HCT116 (cell line): ENCODE data around the gene ZBTB2. TPM values are rescaled to one million over a fixed set of nuclear protein-coding genes. Genes with fewer than 3 reads are reported as not detected.
A peak's percentile ranks its signal among the peaks of the same experiment; 100 is the strongest.

Experiments
- ATAC-seq: fragments of 200-7000 bp; cut with Tn5 transposase; 2 replicates; pipeline ENCODE4 v1.9.1; 2020; ENCODE audit warnings: mild to moderate bottlenecking, moderate library complexity
- BruUV-seq: library from RNA; stranded (reverse); fragments of 400-500 nt; replicated peaks from 2 replicates; lab custom pipeline; 2021; lab: Mats Ljungman, UMichigan
- CTCF ChIA-PET: fragments of 300-600 bp; sonication (Branson Sonifier 250); formaldehyde crosslinking; loops from one replicate; lab custom pipeline; 2021; ENCODE audit warnings: antibody characterized with exemption; lab: Charles Lee
- POLR2A ChIA-PET: fragments of 300-600, 350-600 bp; sonication (Branson Sonifier 250); formaldehyde crosslinking; loops from one replicate; lab custom pipeline; 2021; ENCODE audit warnings: antibody characterized with exemption; lab: Charles Lee
- RAD21 ChIA-PET, 2 experiments: fragments of 300-600 bp; sonication (Branson Sonifier 250); formaldehyde crosslinking; loops; one replicate each; lab custom pipeline; 2023; ENCODE audit warnings: low total read pairs in 2 of 2; ENCODE audit not compliant: uncharacterized antibody in 2 of 2, unreplicated experiment in 2 of 2, low non-redundant PET in 1 of 2; lab: Charles Lee
- DNase-seq: peaks from one replicate; pipeline ENCODE4 v3.0.0-alpha.2; 2010; ENCODE audit warnings: low read depth, low spot score
- H2AFZ ChIP-seq: fragments of 200-600 bp; shearing (Covaris generic), sonication (generic); 2 replicates; pipeline ENCODE4 v1.6.1; 2017; ENCODE audit warnings: low read depth, mixed run types, mixed read lengths, antibody characterized with exemption, low read length; ENCODE audit not compliant: poor library complexity, severe bottlenecking
- H3K27ac ChIP-seq: 2 replicates; pipeline ENCODE4 v1.5.1; 2012; ENCODE audit warnings: low read depth, low read length
- H3K27me3 ChIP-seq: fragments of 200-600 bp; sonication (generic); 2 replicates; pipeline ENCODE4 v1.6.1; 2016; ENCODE audit warnings: mixed run types, low read length, mixed read lengths; ENCODE audit not compliant: insufficient read depth
- H3K36me3 ChIP-seq, 2 experiments: fragments of 200-500 bp in 1 of 2; fragments of 200-600 bp in 1 of 2; sonication (Bioruptor generic) in 1 of 2; sonication (generic) in 1 of 2; 2 replicates each; pipeline versions ENCODE4 v1.5.1 to v1.6.1; 2014 to 2016; ENCODE audit warnings: low read length in 2 of 2, inconsistent platforms in 1 of 2, mixed read lengths in 1 of 2, mixed run types in 1 of 2; ENCODE audit not compliant: insufficient read depth in 2 of 2, control insufficient read depth in 1 of 2
- H3K4me1 ChIP-seq, 2 experiments: fragments of 200-600 bp in 1 of 2; sonication (generic) in 1 of 2; 2 replicates each; pipeline versions ENCODE4 v1.5.1 to v1.6.1; 2012 to 2017; ENCODE audit warnings: low read length in 2 of 2, inconsistent platforms in 1 of 2, mild to moderate bottlenecking in 1 of 2, mixed read lengths in 1 of 2, mixed run types in 1 of 2, moderate library complexity in 1 of 2; ENCODE audit not compliant: insufficient read depth in 2 of 2, control insufficient read depth in 1 of 2
- H3K4me2 ChIP-seq: fragments of 200-600 bp; sonication (generic); 2 replicates; pipeline ENCODE4 v1.6.1; 2017; ENCODE audit warnings: mixed run types, low read length, mixed read lengths
- H3K4me3 ChIP-seq, 2 experiments: fragments of 200-600 bp in 1 of 2; sonication (generic) in 1 of 2; replicated peaks in 1 of 2; 2 replicates each; pipeline ENCODE4 v1.5.1; 2011 to 2016; ENCODE audit warnings: low read length in 2 of 2, control low read depth in 1 of 2, low read depth in 1 of 2, mild to moderate bottlenecking in 1 of 2, mixed read lengths in 1 of 2, mixed run types in 1 of 2
- H3K79me2 ChIP-seq: fragments of 200-600 bp; sonication (generic); 2 replicates; pipeline ENCODE4 v1.6.1; 2017; ENCODE audit warnings: mild to moderate bottlenecking, mixed run types, low read length, moderate library complexity, mixed read lengths; ENCODE audit not compliant: insufficient read depth
- H3K9ac ChIP-seq: fragments of 200-600 bp; sonication (generic); 2 replicates; pipeline ENCODE4 v1.6.1; 2016; ENCODE audit warnings: low read length, mixed read lengths
- H3K9me2 ChIP-seq: fragments of 200-600 bp; sonication (generic), shearing (Covaris generic); 2 replicates; pipeline ENCODE4 v1.6.1; 2017; ENCODE audit warnings: mixed run types, mild to moderate bottlenecking, moderate library complexity; ENCODE audit not compliant: insufficient read depth
- H3K9me3 ChIP-seq, 2 experiments: fragments of 200-500 bp in 1 of 2; fragments of 200-600 bp in 1 of 2; sonication (Bioruptor generic) in 1 of 2; sonication (generic) in 1 of 2; 2 replicates each; pipeline ENCODE4 v1.6.1; 2014 to 2017; ENCODE audit warnings: low read length in 2 of 2, mixed read lengths in 2 of 2, inconsistent platforms in 1 of 2, low read depth in 1 of 2, mild to moderate bottlenecking in 1 of 2, mixed run types in 1 of 2, moderate library complexity in 1 of 2; ENCODE audit not compliant: control insufficient read depth in 1 of 2, insufficient read depth in 1 of 2
- H4K20me1 ChIP-seq: fragments of 200-600 bp; sonication (generic), shearing (Covaris generic); 2 replicates; pipeline ENCODE4 v1.6.1; 2017; ENCODE audit warnings: mixed run types, mild to moderate bottlenecking, moderate library complexity; ENCODE audit not compliant: insufficient read depth
- POLR2AphosphoS5 ChIP-seq: IDR thresholded peaks from 2 replicates; pipeline ENCODE4 v1.6.1; 2011; ENCODE audit warnings: mild to moderate bottlenecking, low read depth, low read length, moderate library complexity
- intact Hi-C: fragments of 100-400 bp; cut with micrococcal nuclease; formaldehyde crosslinking; loops from 2 replicates; pipeline ENCODE4 v1.10.0; 2022
- total RNA-seq: library from RNA; stranded (reverse); gene quantifications from one replicate; pipeline ENCODE4 v1.2.1, GENCODE V29; 2021; ENCODE audit not compliant: unreplicated experiment
- TF ChIP-seq, protein P1 (sequence below): IDR thresholded peaks from 2 replicates; pipeline ENCODE4 v1.6.1; 2012
- TF ChIP-seq, protein P2 (sequence below): IDR thresholded peaks from 2 replicates; pipeline ENCODE4 v1.6.1; 2012

ZBTB2 gene
- total RNA-seq, 1 experiment from 2014 or later, result 12.5 TPM

DNA sequence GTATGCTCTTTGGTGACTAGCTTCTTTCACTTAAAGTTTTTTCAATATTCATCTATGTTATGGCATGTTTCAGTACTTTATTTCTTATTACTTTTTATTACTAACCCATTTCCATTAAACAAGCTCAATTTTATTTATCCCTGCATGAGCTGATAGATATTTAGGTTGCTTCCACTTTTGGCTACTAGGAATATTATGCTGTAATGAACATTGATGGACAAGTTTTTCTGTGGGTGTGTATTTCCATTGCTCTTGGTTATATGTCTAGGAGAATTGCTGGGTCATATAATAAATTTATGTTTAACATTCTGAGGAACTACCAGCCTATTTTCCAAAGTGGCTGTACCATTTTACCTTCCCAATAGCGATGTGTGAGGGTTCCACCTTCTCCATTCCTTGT is 69.9 kb downstream of the ZBTB2 start:
- Histone ChIP-seq H3K9me3 (no peaks in the 10 kb centered on the region), H3K9ac (no peak overlapping the region), H3K79me2 (peaks cover 99% of the 10 kb centered on the region), H3K4me2 (no peak overlapping the region), H3K36me3 (peaks cover 0 to 31% of the 10 kb centered on the region in 2 experiments; a peak in 1 of 4 replicates), H3K27ac (no peak overlapping the region), H3K27me3 (no peaks in the 10 kb centered on the region), H2AFZ (no peak overlapping the region), H4K20me1 (peaks cover 5% of the 10 kb centered on the region; the same call in 1 of the 2 replicates), H3K4me3 (no peak overlapping the region), H3K9me2 (no peaks in the 10 kb centered on the region), H3K4me1 (peaks cover 23 to 73% of the 10 kb centered on the region in 2 experiments)
- no peak for TF ChIP-seq POLR2AphosphoS5
- ChIA-PET CTCF (interaction anchor here (0.7 kb wide), 1 partner anchor 16 kb away, joined by 4 read pairs; no protein-coding TSS in a partner anchor), RAD21 (interaction anchor here in 1 of 2 experiments (0.6 to 0.7 kb wide), 2 partner anchors 291 to 333 kb away, joined by 3 to 4 read pairs; no protein-coding TSS in a partner anchor), POLR2A (no interaction called here)
- ATAC-seq (no peak), DNase-seq (no peak)
- BruUV-seq, result no TSS peak
- intact Hi-C loops, result loop anchor here (5.0 kb wide), 2 partner anchors 114 to 194 kb away; no protein-coding TSS in a partner anchor

DNA sequence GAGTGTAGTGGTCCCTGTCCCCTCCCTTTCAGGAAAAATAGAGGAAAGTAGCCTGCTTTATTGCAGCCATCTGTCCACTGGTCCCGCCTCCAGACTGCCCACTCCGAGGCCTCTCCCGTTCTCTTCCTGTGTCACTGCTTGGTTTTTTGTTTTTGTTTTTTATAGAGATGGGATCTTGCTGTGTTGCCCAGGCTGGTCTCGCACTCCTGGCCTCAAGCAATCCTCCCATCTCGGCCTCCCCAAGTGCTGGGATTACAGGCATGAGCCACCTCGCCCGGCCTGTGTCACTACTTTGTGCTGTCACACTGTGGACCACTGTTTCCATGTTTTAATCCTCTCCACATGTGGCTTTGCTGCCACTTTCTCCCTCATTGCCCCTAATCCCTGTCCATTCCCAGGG is 71.2 kb downstream of the ZBTB2 start:
- ATAC-seq (no peak), DNase-seq (no peak)
- Histone ChIP-seq H3K4me3 (no peak overlapping the region), H3K27me3 (no peaks in the 10 kb centered on the region), H3K9ac (no peak overlapping the region), H3K9me2 (no peaks in the 10 kb centered on the region), H4K20me1 (0 out of 2 replicates have a peak, but pooled peaks cover 4% of the 10 kb centered on the region), H3K4me1 (peaks cover 23 to 74% of the 10 kb centered on the region in 2 experiments), H3K79me2 (peaks cover 99% of the 10 kb centered on the region), H3K36me3 (peaks cover 0 to 26% of the 10 kb centered on the region in 2 experiments; a peak in 1 of 4 replicates), H2AFZ (no peak overlapping the region), H3K4me2 (no peak overlapping the region), H3K9me3 (no peaks in the 10 kb centered on the region), H3K27ac (no peak overlapping the region)
- CTCF ChIA-PET, result interaction anchor here (1.0 kb wide), 1 partner anchor 302 kb away, joined by 4 read pairs; no protein-coding TSS in a partner anchor
- POLR2A ChIA-PET, result no interaction called here
- TF ChIP-seq, protein P1, sequence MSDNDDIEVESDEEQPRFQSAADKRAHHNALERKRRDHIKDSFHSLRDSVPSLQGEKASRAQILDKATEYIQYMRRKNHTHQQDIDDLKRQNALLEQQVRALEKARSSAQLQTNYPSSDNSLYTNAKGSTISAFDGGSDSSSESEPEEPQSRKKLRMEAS, result 0 out of 2 replicates have a peak, but pooled peaks have one; percentile 8
- TF ChIP-seq, protein P2, sequence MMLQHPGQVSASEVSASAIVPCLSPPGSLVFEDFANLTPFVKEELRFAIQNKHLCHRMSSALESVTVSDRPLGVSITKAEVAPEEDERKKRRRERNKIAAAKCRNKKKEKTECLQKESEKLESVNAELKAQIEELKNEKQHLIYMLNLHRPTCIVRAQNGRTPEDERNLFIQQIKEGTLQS, result no peak
- RAD21 ChIA-PET, result no interaction called here
- no TSS peak for BruUV-seq
- intact Hi-C loops, result loop anchor here (5.0 kb wide), 2 partner anchors 113 to 193 kb away; no protein-coding TSS in a partner anchor
